ENCODE measurements around the gene OR4E2.

- TF ChIP-seq CTCF (IDR thresholded peaks at IDR 0.05; ENCODE audit: poor library complexity, severe bottlenecking) (no peak), EZH2 (IDR thresholded peaks at IDR 0.05; ENCODE audit: borderline replicate concordance, insufficient read depth, low read length, poor library complexity, severe bottlenecking) (no peak), POLR2AphosphoS5 (IDR thresholded peaks at IDR 0.05) (no peak), RAD21 (conservative IDR thresholded peaks at IDR 0.05) (no peak), EP300 (conservative IDR thresholded peaks at IDR 0.05; ENCODE audit: poor library complexity, severe bottlenecking) (no peak), MXI1 (conservative IDR thresholded peaks at IDR 0.05; ENCODE audit: poor library complexity, severe bottlenecking) (no peak), TAF1 (IDR thresholded peaks at IDR 0.05; ENCODE audit: low read depth) (no peak), SMC3 (conservative IDR thresholded peaks at IDR 0.05; ENCODE audit: poor library complexity) (no peak)
Measured at GRCh38 chr14:21654215-21654614, 580 bp downstream of the OR4E2 start.

All from neural cell (in vitro differentiated cells).